GM12891 (cell line): ENCODE measurements around the gene SLC11A2.

Source experiments
- POLR2A ChIP-seq: IDR thresholded peaks from 2 replicates; pipeline ENCODE4 v1.6.1; 2011; ENCODE audit warnings: low read depth, low read length, control low read depth
- POLR2AphosphoS5 ChIP-seq: IDR thresholded peaks from 2 replicates; pipeline ENCODE4 v1.6.1; 2011; ENCODE audit warnings: low read depth, low read length, control low read depth
- SPI1 ChIP-seq: IDR thresholded peaks from 2 replicates; pipeline ENCODE4 v1.6.1; 2011; ENCODE audit warnings: low read depth, low read length, control low read depth
- TAF1 ChIP-seq: IDR thresholded peaks from 2 replicates; pipeline ENCODE4 v1.6.1; 2011; ENCODE audit warnings: low read depth, low read length, control low read depth

- TF ChIP-seq POLR2A (no peak), POLR2AphosphoS5 (no peak), TAF1 (no peak), SPI1 (no peak)
Measured at GRCh38 chr12:50981319-50982239, 44.6 kb downstream of the SLC11A2 start.
